Activated T-cell treated with anti-CD3 and anti-CD28 coated beads for 48 hours (primary cell): ENCODE measurements around the gene CLPSL1.
A peak's percentile ranks its signal among the peaks of the same experiment; 100 is the strongest.

ENCODE experiments used
- DNase-seq: peaks from one replicate; pipeline ENCODE4 v3.0.0-alpha.2; 2020; ENCODE audit warnings: low read depth

The CLPSL1 gene

DNA sequence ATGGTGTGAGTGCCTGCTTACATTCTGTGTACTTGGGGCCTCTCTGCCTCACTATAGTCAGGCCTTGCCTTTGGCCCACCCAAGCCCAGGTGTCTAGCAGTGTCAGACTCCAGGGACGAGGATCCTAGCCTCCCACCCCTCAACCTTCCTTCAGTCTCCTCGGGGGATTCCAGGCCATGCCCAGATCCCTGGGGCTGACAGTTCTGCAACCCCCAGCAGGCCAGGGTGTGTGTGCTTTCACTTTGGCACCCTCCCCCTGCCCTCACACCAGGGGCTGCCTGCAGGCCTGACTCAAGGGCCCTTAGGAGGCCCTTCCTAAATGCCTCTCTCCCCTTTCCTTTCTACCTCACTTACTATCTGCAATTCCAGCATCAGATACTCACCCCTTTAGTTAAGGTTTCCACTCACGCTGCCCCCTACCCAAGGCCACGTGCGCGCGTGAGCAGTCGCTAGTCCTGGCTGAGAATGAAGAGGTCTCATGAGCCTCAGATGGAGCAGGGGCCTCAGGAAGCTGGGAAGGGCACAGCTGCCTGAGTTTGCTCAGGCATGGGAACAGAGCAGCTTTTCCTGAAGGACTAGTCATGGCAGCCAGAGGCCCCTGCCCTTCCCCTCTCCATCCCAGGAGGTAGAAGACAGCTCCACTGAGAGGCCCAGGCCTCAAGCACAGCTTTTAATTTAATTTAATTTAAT lies 17.2 kb downstream of the CLPSL1 start:
- no peak for DNase-seq

DNA sequence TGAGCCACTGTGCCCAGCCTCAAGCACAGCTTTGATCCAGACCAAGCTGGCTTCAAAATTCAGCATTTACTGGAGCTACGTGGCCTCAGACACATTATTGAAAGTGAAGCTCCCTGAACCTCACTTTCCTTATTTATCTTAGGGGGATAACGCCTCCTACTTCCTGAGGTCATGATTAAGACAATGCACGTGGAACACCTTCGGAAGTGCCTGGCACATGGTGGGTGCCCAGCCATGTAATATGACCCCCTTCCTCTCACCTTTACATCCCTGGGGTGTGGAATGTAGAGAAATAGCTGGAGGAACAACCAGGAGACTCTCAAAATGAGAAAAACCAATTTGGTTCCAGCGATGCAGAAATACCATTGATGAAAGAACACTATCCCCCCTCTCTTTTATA lies 17.9 kb downstream of the CLPSL1 start:
- DNase-seq, result no peak

DNA sequence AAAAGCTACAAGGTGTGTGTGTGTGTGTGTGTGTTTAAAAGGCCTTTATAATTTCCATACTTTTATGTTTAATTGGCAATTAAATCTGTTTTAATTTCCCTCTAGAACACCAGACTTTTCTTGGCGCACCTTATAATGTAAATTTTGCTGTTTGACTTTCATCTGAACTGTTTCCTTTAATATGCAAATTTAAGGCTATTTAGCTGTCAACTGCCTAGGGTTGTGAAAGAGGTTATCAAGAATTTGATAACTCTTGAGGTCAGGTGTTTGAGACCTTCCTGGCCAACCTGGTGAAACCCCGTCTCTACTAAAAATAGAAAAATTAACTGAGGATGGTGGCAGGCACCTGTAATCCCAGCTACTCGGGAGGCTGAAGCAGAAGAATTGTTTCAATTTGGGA lies 20.3 kb downstream of the CLPSL1 start:
- no peak for DNase-seq

DNA sequence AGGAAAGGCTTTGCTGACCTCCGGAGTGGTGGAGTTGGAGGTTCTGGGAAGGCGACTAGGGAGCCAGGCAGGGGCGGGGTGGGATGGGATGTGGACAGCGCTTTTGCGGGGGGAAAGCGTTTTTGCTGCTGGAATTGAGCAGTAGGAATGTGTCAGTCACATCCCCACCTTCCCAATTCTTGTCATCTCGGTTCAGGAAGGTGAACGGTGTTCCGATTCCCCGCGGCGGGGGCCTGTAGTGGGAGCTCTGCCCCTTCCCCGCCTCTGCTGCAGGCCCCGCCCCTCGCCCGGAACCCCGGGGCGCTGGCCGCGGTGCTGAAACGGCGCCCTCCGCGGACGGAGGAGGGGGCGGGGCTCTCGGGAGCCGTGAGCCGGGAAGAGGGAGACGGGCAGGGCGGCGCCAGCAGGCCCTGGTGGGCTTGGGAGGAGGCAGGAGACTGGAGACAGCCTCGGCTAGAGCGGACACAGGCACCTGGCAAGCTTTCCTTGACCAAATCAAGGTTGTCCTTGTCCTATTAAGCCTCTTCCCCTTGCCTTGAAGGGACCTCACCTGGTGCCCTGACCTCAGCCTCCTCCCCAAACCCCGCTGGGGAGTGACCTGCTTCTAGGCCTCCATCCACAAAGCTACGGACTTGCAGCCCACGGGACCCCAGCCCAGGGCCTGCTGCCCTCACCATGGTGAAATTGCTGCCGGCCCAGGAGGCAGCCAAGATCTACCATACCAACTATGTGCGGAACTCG lies 24.3 kb downstream of the CLPSL1 start, which contains the start of gene LHFPL5:
Gene LHFPL5 (plus strand): TSS at position 357 of the 741 bp plus-strand sequence. CDS start 319 bp downstream, at position 676.
- peak; percentile 57 for DNase-seq

DNA sequence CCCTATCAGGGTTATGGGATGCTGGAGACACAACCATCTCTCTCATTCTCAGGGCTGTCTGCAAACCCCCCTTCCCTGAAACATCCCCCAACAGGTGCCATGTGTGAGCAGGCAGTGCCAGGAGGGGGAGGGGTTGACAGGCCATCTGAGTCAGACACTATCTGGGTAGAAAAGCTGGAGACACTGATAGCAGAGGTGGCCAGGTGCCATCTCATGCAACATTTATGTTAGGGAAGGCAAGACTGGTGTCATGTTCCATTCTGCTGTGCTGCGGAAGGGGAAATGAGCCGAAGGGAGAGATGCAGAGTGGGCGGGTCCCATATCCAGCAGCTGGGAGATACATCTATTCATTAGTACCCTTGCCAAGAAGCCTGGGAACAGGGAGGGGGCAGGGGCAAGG lies 27.9 kb downstream of the CLPSL1 start:
- no peak for DNase-seq

DNA sequence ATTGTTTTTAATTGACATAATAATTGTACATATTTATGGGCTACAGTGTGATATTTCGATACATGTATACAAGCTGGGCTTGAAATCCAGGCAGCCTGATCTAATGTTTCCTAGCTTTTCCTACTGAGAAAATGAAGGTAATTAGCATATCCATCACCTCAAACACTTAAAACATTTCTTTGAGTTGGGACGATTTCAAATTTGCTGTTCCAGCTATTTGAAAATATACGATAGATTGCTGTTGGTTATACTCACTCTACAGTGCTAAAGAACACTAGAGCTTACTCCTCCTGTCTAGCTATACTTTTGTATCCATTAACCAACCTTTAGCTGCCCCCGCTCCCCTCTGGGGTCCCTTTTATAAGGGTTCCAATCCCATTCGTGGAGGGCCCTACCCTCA lies 29.0 kb downstream of the CLPSL1 start:
- no peak for DNase-seq

DNA sequence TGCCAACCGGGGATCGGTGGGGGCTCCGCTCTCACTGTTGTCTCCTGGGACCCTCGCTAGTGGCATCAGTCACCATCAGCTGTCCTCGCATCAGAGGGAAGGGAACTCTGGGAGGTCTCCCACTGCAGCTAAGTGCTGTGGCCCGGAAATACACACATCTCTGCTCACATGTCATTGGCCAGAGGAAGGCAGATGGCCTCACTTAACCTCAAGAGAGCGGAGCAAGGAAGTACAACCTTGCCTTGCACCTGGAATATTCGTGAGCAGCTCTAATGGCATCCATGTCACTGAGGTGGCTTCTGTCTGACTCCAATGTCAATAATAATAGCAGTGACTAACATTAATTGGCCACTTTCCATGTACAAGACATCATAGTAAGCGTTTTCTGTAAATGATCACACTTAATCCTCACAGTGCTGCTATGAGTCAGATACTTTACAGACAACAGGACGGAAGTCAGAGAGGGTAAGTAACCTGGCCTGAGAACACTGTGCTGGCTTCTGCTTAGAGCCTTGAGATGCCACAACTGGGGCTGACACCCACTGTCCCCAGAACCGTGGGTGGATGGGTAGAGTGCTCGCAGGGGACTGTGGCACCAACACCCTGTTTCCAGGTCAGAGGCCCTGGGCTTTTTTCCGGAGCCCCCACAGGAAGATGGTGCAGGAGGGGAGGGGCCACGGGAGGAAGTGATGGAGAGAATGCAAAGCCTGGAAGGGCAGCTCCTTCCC lies 30.3 kb downstream of the CLPSL1 start:
- DNase-seq, result no peak

DNA sequence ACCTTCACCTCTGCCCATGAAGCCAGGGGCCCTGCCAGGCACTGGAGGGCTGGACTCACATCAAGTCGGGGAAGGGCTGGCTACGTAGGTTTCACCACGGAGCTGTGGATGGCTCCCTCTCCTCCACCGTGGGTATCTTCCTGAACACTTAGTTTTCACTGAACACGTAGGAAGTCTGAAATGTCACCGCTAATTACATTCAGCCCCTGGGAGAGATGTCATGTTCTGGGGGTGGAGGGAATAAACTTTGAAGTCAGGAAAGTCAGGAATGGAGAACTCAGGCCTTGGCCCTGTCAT lies 30.8 kb downstream of the CLPSL1 start:
- no peak for DNase-seq

DNA sequence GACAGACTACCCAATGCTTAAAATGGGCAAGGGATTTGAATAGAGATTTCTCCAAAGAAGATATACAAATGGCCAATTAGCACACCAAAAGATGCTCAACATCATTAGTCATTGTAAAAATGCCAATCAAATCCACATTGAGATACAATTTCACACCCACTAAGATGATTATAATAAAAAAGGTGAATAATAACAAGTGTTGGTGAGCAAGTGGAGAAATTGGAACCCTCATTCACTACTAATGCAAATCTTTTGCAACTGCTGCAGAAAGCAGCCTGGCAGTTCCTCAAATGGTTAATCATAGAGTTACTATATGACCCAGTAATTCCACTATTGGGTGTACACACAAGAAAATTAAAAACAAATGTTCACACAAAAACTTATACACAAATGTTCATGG lies 36.7 kb downstream of the CLPSL1 start:
- no peak for DNase-seq

DNA sequence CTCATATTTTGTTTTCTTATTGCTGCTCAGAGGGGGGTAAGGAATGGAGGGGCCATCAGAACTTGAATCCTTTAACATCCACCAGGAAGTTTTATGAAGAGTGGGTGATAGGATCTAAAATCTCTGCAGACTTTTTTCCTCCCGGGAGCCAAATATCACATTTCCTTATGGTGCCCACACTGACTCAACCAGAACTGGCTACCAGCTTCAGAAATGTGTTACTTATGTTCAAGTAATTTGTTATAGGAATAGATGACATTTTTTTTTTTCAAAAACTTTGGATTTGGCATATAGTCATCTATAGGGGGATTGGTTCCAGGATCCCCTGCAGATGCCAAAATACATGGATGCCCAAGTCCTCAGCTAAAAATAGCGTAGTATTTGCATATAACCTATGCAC lies 42.8 kb downstream of the CLPSL1 start:
- DNase-seq, result no peak

DNA sequence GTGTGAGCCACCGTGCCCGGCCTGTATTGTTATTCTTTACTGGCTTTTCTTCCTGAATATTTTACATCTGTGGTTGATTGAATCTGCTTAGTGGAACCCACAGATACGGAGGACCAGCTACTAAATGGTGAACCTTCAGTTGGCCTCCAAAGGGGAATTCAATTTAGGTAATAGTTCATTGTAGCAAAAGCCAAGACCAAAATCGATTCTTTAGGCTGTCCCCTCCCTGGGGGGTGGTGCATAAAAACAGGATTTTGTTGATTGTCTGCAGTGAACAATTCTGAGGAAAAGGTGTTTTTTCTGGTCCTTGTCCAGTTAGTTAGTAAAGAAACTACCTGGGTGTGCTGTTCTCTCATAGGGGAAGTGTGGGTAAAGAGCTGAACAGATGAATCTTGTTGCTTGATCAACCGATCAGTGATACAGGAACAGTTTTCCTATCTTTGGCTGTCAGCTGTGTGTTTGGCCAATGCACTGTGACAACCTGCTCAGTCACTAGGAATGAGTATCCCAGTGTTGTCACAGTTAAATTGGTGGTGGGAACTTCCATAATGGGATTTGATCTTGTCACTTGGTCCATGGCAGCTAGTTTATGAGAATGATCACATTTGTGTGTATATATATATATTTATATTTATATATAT lies 43.9 kb downstream of the CLPSL1 start:
- no peak for DNase-seq

DNA sequence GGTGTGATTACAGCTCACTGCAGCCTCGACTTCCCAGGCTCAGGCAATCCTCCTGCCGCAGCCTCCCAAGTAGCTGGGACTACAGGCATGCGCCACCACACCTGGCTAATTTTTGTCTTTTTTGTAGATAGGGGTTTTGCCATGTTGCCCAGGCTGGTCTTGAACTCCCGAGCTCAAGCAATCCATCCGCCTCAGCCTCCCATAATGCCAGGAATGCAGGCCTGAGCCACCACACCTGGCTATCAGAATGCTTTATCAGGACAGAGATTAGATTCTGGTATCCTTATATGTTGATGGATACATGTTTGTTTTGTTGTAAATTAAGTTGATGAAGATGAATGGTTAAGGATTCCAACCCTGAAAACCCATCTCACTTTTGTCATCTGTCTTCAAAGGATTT lies 48.5 kb downstream of the CLPSL1 start:
- DNase-seq, result no peak

DNA sequence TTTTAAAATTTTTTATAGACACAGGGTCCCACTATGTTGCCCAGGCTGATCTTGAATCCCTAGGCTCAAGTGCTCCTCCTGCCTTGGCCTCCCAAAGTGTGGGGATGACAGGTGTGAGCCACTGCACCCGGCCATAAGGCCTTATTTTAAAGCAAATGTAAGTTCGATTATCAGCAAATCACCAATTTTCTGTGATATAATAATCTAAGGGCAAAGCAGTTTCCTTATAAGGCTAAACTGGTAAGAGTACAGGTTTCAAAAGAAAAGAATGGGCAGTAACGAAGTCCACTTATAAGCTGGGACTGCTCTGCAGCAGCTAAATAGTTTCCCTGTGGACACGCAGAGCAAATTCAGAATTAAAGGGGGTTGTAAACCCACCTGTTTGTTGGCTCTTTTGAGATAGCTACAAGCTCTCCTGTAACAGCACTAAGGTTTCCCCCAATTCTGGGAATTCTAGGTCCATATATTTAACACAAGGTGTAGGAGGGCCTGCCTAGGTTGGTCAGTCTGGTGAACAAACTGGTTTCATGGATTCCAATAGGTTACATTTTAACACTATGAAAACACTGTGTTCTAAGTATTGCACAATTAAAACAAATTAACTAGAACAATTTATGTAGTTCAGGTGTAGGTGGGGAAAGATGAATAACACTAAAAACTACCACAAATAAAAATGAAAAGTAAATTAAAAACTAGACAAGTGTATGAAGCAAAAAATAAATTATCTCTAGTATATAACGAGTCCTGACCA lies 50.6 kb downstream of the CLPSL1 start:
- no peak for DNase-seq

DNA sequence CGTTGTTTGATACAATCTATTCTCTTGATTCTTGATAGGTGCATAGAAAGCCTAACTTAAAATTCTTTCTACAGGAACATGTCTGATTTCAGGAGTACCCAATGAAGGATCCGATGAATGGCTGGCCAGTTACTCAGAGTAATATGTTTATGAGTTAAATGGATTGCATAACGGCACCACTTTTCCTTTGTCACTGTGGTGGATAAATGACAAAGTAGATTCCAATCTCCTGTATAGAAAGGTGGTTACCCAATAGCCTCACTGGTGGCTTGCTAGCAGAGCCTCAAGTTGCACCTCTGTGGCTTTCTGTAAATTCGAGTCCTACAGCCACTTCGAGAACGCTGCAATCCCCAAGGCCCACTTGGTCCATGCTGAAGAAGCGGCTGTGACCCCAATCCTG lies 52.7 kb downstream of the CLPSL1 start:
- no peak for DNase-seq
